ENCODE measurements around the gene UCP2. TPM values are rescaled to one million over a fixed set of nuclear protein-coding genes. Genes with fewer than 3 reads are reported as not detected.
A peak's percentile ranks its signal among the peaks of the same experiment; 100 is the strongest.

Gene UCP2
- total and polyA plus RNA-seq, 4 donors: 44.7 to 207 (median 139) TPM

- DNase-seq: peak; percentile 34 to 43 (median 41)
- Histone ChIP-seq H3K36me3 (ENCODE audit: control insufficient read depth in 4 of 4, insufficient read depth in 4 of 4, low read length in 4 of 4) (peaks cover 0 to 19% (median 0%) of the 10 kb centered on the region in 4 donors), H3K9ac (ENCODE audit: insufficient read depth in 1 of 2, low read length in 2 of 2) (no peak overlapping the region), H3K4me3 (no peak overlapping the region), H3K27ac (ENCODE audit: low read depth in 1 of 2, low read length in 1 of 2) (peak overlapping the region in 1 of 2 donors; percentile 68), H3K4me1 (ENCODE audit: control insufficient read depth in 5 of 5, insufficient read depth in 5 of 5, low read length in 5 of 5) (peaks cover 0 to 24% (median 7%) of the 10 kb centered on the region in 5 donors), H3K9me3 (ENCODE audit: control insufficient read depth in 4 of 4, insufficient read depth in 3 of 4, low read length in 3 of 4) (no peaks in the 10 kb centered on the region), H3K27me3 (ENCODE audit: control insufficient read depth in 3 of 3, insufficient read depth in 3 of 3, low read length in 2 of 3) (no peaks in the 10 kb centered on the region)
- no peak for TF ChIP-seq CTCF (IDR thresholded peaks at IDR 0.05; ENCODE audit: control extremely low read depth, extremely low read depth)
- WGBS, 2 donors: 39 to 54% methylated on average over 6 of the region's 6 CpGs
- ATAC-seq (ENCODE audit: insufficient read depth, low FRiP score): no peak
Observed at GRCh38 chr11:73980001-73980961, 2.4 kb downstream of the UCP2 start.

DNA sequence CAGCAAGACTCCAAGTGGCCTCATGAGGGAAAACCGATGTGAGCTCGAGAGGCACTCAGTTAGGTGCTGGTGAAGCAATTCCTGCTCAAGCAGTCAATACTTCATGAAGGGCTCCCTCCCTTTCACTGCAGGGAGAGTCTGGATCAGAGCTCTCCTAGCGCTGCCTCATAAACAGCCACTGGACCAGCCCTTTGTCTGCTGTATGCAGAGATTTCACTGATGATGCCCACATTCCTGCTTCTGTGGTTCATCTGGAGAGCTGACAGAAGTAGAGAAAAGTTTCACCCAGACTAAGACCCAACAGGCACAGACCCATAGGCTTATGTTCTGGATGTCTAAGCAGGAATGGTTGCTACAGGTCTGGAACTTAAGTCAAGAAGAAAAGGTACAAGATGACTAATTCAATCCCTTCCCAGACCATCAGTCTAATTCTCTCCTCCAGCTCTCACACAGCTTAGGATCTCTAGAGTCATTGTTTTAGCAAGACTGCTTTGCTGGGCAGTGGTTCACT is 4.0 kb downstream of the UCP2 start:
- H3K9ac ChIP-seq (ENCODE audit: insufficient read depth in 1 of 2, low read length in 2 of 2): no peak overlapping the region
- no peak overlapping the region for H3K27ac ChIP-seq (ENCODE audit: low read depth in 1 of 2, low read length in 1 of 2)
- no peaks in the 10 kb centered on the region for H3K27me3 ChIP-seq (ENCODE audit: control insufficient read depth in 3 of 3, insufficient read depth in 3 of 3, low read length in 2 of 3)
- H3K9me3 ChIP-seq (ENCODE audit: control insufficient read depth in 4 of 4, insufficient read depth in 3 of 4, low read length in 3 of 4): no peaks in the 10 kb centered on the region
- 77 to 90% methylated on average over 3 of the region's 3 CpGs for WGBS, 2 donors
- DNase-seq (no peak), ATAC-seq (ENCODE audit: insufficient read depth, low FRiP score) (no peak)
- no peak overlapping the region for H3K4me3 ChIP-seq
- TF ChIP-seq CTCF (IDR thresholded peaks at IDR 0.05; ENCODE audit: control extremely low read depth, extremely low read depth): no peak
- peaks cover 0 to 18% (median 10%) of the 10 kb centered on the region in 5 donors for H3K4me1 ChIP-seq (ENCODE audit: control insufficient read depth in 5 of 5, insufficient read depth in 5 of 5, low read length in 5 of 5)
- H3K36me3 ChIP-seq (ENCODE audit: control insufficient read depth in 4 of 4, insufficient read depth in 4 of 4, low read length in 4 of 4): peaks cover 0 to 24% (median 0%) of the 10 kb centered on the region in 4 donors

- H3K9me3 ChIP-seq (ENCODE audit: control insufficient read depth in 4 of 4, insufficient read depth in 3 of 4, low read length in 3 of 4): no peaks in the 10 kb centered on the region
- H3K36me3 ChIP-seq (ENCODE audit: control insufficient read depth in 4 of 4, insufficient read depth in 4 of 4, low read length in 4 of 4): peaks cover 0 to 24% (median 0%) of the 10 kb centered on the region in 4 donors
- TF ChIP-seq CTCF (IDR thresholded peaks at IDR 0.05; ENCODE audit: control extremely low read depth, extremely low read depth): no peak
- DNase-seq (no peak), ATAC-seq (ENCODE audit: insufficient read depth, low FRiP score) (no peak)
- no peak overlapping the region for H3K9ac ChIP-seq (ENCODE audit: insufficient read depth in 1 of 2, low read length in 2 of 2)
- no peaks in the 10 kb centered on the region for H3K27me3 ChIP-seq (ENCODE audit: control insufficient read depth in 3 of 3, insufficient read depth in 3 of 3, low read length in 2 of 3)
- H3K27ac ChIP-seq (ENCODE audit: low read depth in 1 of 2, low read length in 1 of 2): no peak overlapping the region
- no peak overlapping the region for H3K4me3 ChIP-seq
- 97 to 98% methylated on average over 18 of the region's 18 CpGs for WGBS, 2 donors
- peaks cover 0 to 15% (median 10%) of the 10 kb centered on the region in 5 donors for H3K4me1 ChIP-seq (ENCODE audit: control insufficient read depth in 5 of 5, insufficient read depth in 5 of 5, low read length in 5 of 5)
Observed at GRCh38 chr11:73977856-73978519, 4.7 kb downstream of the UCP2 start.
